Ovary (tissue), 9 donors: ENCODE data around the gene COL18A1. TPM values are rescaled to one million over a fixed set of nuclear protein-coding genes. Genes with fewer than 3 reads are reported as not detected.

Experiments used
- DNase-seq, 5 donors: peaks; one replicate each; pipeline ENCODE4 v3.0.0-alpha.2; 2019 to 2020
- H3K27ac ChIP-seq, 2 donors: fragments of 200-600 bp; one replicate each; pipeline versions ENCODE4 v1.5.1 to v1.8.0; 2019 to 2022
- H3K27me3 ChIP-seq: fragments of 200-600 bp; one replicate; pipeline ENCODE4 v1.8.0; 2022
- H3K36me3 ChIP-seq: fragments of 200-600 bp; sonication (generic); one replicate; pipeline ENCODE4 v1.5.1; 2019
- H3K4me1 ChIP-seq: one replicate; pipeline ENCODE4 v1.8.1; 2013; ENCODE audit warnings: mild to moderate bottlenecking, moderate library complexity; ENCODE audit not compliant: insufficient read depth
- H3K4me3 ChIP-seq: fragments of 200-600 bp; sonication (generic); one replicate; pipeline ENCODE4 v1.5.1; 2017
- H3K9me3 ChIP-seq, 2 donors: fragments of 200-600 bp in 1 of 2; sonication (generic) in 1 of 2; one replicate each; pipeline versions ENCODE4 v1.5.1 to v1.8.1; 2013 to 2019; ENCODE audit warnings: mild to moderate bottlenecking in 1 of 2, moderate library complexity in 1 of 2
- CTCF ChIP-seq, 3 donors: fragments of 450-650 bp in 2 of 3; fragments of 200-600 bp in 1 of 3; IDR thresholded peaks; one replicate each; pipeline versions ENCODE4 v1.5.1 to v1.8.0; 2016 to 2022; ENCODE audit warnings: antibody characterized with exemption in 3 of 3, mild to moderate bottlenecking in 1 of 3
- EP300 ChIP-seq: sonication (generic); formaldehyde crosslinking; IDR thresholded peaks from one replicate; pipeline ENCODE4 v1.6.1; 2017; ENCODE audit warnings: antibody characterized with exemption
- POLR2A ChIP-seq: fragments of 450-650 bp; IDR thresholded peaks from one replicate; pipeline ENCODE4 v1.6.1; 2017; ENCODE audit warnings: antibody characterized with exemption, mild to moderate bottlenecking, moderate library complexity
- WGBS, 3 donors: extraction: QIAGEN DNeasy Blood & Tissue Kit in 1 of 3; methylation state at CpG; one replicate each; pipeline versions ENCODE4 v1.1.5 to v1.1.7; 2013 to 2017; 5-methylcytosine and 5-hydroxymethylcytosine counted together
- intact Hi-C, 4 donors: fragments of 100-400 bp; cut with DNase I; formaldehyde crosslinking; loops; one replicate each; pipeline versions ENCODE4 v1.11.0 to v1.15.1; 2022 to 2023
- polyA plus RNA-seq, 2 donors: library from polyadenylated mRNA; stranded (reverse); fragments of 200-250 nt in 1 of 2; fragments of 350-450 nt in 1 of 2; fragmentation: Illumina TruSeq in 1 of 2; extraction: RNeasy Lipid Tissue Mini Kit (QIAGEN cat#74804) in 1 of 2; gene quantifications; one replicate each; pipeline ENCODE4 v1.2.3, GENCODE V29; 2013 to 2014
- total RNA-seq, 7 donors: library from RNA; depleted of rRNA in 2 of 7; stranded (reverse); fragments of >200 nt in 2 of 7; fragmentation: NEBNext Ultra II Directional in 3 of 7; extraction: Animal tissue kit (Norgen Biotek cat#: 25700) in 3 of 7; gene quantifications; one replicate each; pipeline versions ENCODE4 v1.1.0 to v1.2.4, GENCODE V29; 2016 to 2023
- donor health status: DM: no; HTN: no; CAD: no; lungs with moderate emphysema.
- donor health status: DM: no; HTN: no; CAD: no.
- donor health status: Bipolar disorder and iron deficiency.
- donor health status: DM: yes; HTN: yes; CAD: no.
- donor health status: DM: no; HTN: no; CAD: no.
- donor health status: DM: yes; HTN: yes; CAD: no.

Gene COL18A1
- total and polyA plus RNA-seq, 9 donors, result 11.1 to 353 (median 268) TPM

- Histone ChIP-seq H3K4me1 (peaks cover 12% of the 10 kb centered on the region), H3K27ac (peak overlapping the region; percentile 63 to 84), H3K36me3 (no peaks in the 10 kb centered on the region), H3K27me3 (no peaks in the 10 kb centered on the region), H3K4me3 (peak overlapping the region; percentile 26), H3K9me3 (no peaks in the 10 kb centered on the region)
- intact Hi-C loops, result loop anchor here (1.0 to 10.0 kb wide), 5 partner anchors 55 to 305 kb away; no protein-coding TSS in a partner anchor
- TF ChIP-seq CTCF (IDR thresholded peaks at IDR 0.05) (peak; percentile 94 to 100 (median 100)), EP300 (peak; percentile 61), POLR2A (peak; percentile 68)
- DNase-seq, result peak; percentile 84 to 94 (median 90)
- WGBS, 3 donors, result 8 to 11% (median 9%) methylated on average over 58 of the region's 58 CpGs
Measured at GRCh38 chr21:45439161-45439872, 34.4 kb downstream of the COL18A1 start.

GRCh38 chr21:45439901-45440461 lies 35.0 kb downstream of the COL18A1 start:
- Histone ChIP-seq H3K9me3 (no peaks in the 10 kb centered on the region), H3K36me3 (no peaks in the 10 kb centered on the region), H3K27me3 (no peaks in the 10 kb centered on the region), H3K4me1 (peaks cover 12% of the 10 kb centered on the region), H3K4me3 (no peak overlapping the region), H3K27ac (peak overlapping the region; percentile 63 to 84)
- WGBS, 3 donors, result 90 to 93% (median 90%) methylated on average over 28 of the region's 28 CpGs
- no peak for TF ChIP-seq POLR2A
- no peak for TF ChIP-seq CTCF (IDR thresholded peaks at IDR 0.05)
- TF ChIP-seq EP300, result no peak
- intact Hi-C loops, result loop anchor here (1.0 to 10.0 kb wide), 8 partner anchors 55 to 495 kb away; partner anchors contain the start of gene SLX9 (in 1 of the 4)
- peak in 2 of 5 donors; percentile 59 to 61 for DNase-seq

- DNase-seq, result peak in 2 of 5 donors; percentile 47 to 53
- Histone ChIP-seq H3K9me3 (no peaks in the 10 kb centered on the region), H3K36me3 (no peaks in the 10 kb centered on the region), H3K4me1 (peaks cover 10% of the 10 kb centered on the region), H3K27ac (no peak overlapping the region), H3K27me3 (no peaks in the 10 kb centered on the region), H3K4me3 (no peak overlapping the region)
- TF ChIP-seq CTCF (IDR thresholded peaks at IDR 0.05) (no peak), EP300 (no peak), POLR2A (no peak)
- 84 to 88% (median 86%) methylated on average over 21 to 22 of the region's 22 CpGs for WGBS, 3 donors
- intact Hi-C loops, result loop anchor here in 2 of 4 donors (10.0 kb wide), 3 partner anchors 286 to 496 kb away; partner anchors contain the start of gene SLX9 (in 1 of the 2)
Measured at GRCh38 chr21:45440736-45441350, 35.9 kb downstream of the COL18A1 start.

GRCh38 chr21:45441431-45442255 lies 36.7 kb downstream of the COL18A1 start:
- no peak overlapping the region for H3K27ac ChIP-seq
- no peaks in the 10 kb centered on the region for H3K36me3 ChIP-seq
- no peaks in the 10 kb centered on the region for H3K27me3 ChIP-seq
- no peaks in the 10 kb centered on the region for H3K9me3 ChIP-seq
- peak in 2 of 5 donors; percentile 40 to 43 for DNase-seq
- H3K4me3 ChIP-seq, result no peak overlapping the region
- intact Hi-C loops, result loop anchor here in 2 of 4 donors (10.0 kb wide), 3 partner anchors 287 to 497 kb away; partner anchors contain the start of gene SLX9 (in 1 of the 2)
- TF ChIP-seq CTCF (IDR thresholded peaks at IDR 0.05), result no peak
- no peak for TF ChIP-seq EP300
- TF ChIP-seq POLR2A, result no peak
- 89 to 91% (median 89%) methylated on average over 28 to 31 of the region's 31 CpGs for WGBS, 3 donors
- peaks cover 10% of the 10 kb centered on the region for H3K4me1 ChIP-seq
